Erythroblast (primary cell): ENCODE measurements around the gene TNFSF8.

Experiments
- DNase-seq, 2 experiments: peaks; one replicate each; lab custom pipeline; 2025; lab: John Stamatoyannopoulos, UW
- GATA1 ChIP-seq: IDR thresholded peaks from 2 replicates; pipeline ENCODE4 v1.6.1; 2011; ENCODE audit warnings: low read depth, mild to moderate bottlenecking, control low read depth, low read length, moderate library complexity
- POLR2A ChIP-seq: IDR thresholded peaks from 2 replicates; pipeline ENCODE4 v1.6.1; 2011; ENCODE audit warnings: mild to moderate bottlenecking, low read length

Gene TNFSF8

GRCh38 chr9:114893221-114894010, 37.0 kb downstream of the TNFSF8 start:
- TF ChIP-seq GATA1 (no peak), POLR2A (no peak)
- DNase-seq, result no peak

GRCh38 chr9:114889802-114890224, 40.6 kb downstream of the TNFSF8 start:
- DNase-seq, result no peak
- TF ChIP-seq POLR2A, result no peak
- no peak for TF ChIP-seq GATA1

- DNase-seq, result no peak
Measured at GRCh38 chr9:114888607-114889006, 41.8 kb downstream of the TNFSF8 start.

GRCh38 chr9:114887963-114888362, 42.4 kb downstream of the TNFSF8 start:
- TF ChIP-seq GATA1 (no peak), POLR2A (no peak)
- DNase-seq, result no peak

More at GRCh38 chr9:114888607-114889006, 41.8 kb downstream of the TNFSF8 start:
- TF ChIP-seq GATA1 (no peak), POLR2A (no peak)

DNA sequence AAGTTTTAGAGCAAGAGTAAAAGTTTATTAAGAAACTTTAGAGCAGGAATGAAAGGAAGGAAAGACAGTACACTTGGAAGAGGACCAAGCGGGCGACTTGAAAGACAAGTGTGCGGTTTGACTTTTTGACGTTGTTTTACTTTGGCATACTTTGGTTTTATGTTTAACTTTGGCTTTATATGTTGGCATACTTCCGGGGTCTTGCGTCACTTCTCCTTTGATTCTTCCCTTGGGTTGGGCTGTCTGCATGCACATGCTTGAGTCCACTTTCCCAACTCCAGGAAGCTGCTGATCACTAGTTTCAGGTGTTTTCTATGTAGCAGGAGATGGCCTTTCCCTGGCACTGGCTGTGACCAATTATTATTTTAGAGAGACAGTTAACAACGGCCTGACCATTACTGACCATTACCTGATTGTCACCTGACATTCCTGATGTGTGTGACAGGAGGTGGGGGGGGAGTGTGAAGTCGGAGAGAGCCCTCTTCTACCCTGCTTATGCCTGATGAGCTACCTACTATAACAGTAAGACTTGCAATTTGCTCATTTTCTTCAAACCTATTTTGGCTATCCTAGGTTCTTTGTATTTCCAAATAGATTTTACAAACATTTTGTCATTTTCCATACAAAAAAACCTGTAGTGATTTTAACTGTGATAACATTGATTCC, 45.5 kb downstream of the TNFSF8 start:
- no peak for TF ChIP-seq GATA1
- TF ChIP-seq POLR2A, result no peak
- no peak for DNase-seq

DNA sequence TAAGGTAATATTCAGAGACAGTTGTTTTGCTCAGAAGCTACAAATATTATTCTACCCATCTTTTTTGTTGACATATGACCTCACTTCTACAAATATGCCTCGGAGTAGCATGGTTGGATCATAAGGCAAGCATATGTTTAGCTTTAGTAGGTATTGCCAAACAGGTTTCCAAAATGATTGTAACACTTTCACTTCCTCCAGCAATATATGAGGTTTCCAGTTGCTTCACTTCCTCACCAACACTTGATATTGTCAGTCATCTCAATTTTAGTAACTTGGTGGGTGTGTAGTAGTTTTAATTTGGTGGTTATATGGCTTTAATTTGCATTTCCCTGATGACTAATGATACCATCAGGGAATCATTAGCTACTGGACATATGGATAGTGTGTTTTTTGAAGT, 46.7 kb downstream of the TNFSF8 start:
- TF ChIP-seq GATA1, result no peak
- TF ChIP-seq POLR2A, result no peak
- DNase-seq, result no peak

DNA sequence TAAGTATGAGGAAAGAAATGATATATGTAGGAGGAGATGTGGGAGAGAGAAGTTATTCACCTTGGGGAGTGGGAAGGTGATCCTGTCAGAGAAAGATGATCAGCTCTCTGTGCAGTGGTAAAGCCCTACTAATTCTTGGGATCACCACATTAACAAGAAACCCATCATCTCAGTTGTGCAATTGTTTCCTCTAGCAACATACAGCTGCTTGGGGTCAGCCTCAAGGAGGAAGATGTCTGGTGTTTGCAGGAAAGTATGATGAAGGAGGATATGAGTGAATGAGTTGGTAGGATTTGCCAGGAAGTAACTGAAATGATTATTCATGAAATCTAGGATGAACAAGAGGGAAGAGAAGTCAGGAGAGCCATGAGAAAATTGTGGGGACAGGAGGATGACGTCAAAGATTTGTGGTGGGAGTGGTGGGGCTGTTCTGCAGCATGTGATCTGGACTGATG, 50.1 kb downstream of the TNFSF8 start:
- no peak for TF ChIP-seq POLR2A
- no peak for DNase-seq

- TF ChIP-seq POLR2A (no peak), GATA1 (no peak)
Measured at GRCh38 chr9:114878879-114879564, 51.4 kb downstream of the TNFSF8 start.

DNA sequence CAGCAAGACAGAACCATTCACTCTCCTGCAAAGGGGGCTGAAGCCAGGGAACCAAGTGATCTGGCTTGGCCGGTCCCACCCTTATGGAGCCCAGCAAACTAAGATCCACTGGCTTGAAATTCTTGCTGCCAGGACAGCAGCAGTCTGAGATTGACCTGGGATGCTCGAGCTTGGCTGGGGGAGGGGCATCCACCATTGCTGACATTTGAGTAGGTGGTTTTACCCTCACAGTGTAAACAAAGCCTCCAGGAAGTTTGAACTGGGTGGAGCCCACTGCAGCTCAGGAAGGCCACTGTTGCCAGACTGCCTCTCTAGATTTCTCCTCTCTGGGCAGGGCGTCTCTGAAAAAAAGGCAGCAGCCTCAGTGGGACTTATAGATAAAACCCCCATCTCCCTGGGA, 60.5 kb downstream of the TNFSF8 start:
- no peak for TF ChIP-seq GATA1
- TF ChIP-seq POLR2A, result no peak
- no peak for DNase-seq

More at GRCh38 chr9:114878879-114879564, 51.4 kb downstream of the TNFSF8 start:
- no peak for DNase-seq

DNA sequence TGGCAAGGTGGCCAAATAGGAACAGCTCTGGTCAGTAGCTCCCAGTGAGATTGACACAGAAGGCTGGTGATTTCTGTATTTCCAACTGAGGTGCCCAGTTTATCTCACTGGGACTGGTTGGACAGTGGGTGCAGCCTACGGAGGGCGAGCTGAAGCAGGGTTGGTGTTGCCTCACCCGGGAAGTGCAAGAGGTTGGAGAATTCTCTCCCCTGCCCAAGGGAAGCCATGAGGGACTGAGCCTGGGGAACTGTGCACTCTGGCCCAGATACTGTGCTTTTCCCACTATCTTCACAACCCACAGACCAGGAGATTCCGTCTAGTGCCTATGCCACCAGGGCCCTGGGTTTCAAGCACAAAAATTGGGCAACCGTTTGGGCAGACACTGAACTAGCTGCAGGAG, 61.0 kb downstream of the TNFSF8 start:
- no peak for TF ChIP-seq GATA1
- TF ChIP-seq POLR2A, result no peak
- no peak for DNase-seq

- DNase-seq, result no peak
- TF ChIP-seq GATA1 (no peak), POLR2A (no peak)
Measured at GRCh38 chr9:114867327-114867726, 63.1 kb downstream of the TNFSF8 start.

GRCh38 chr9:114864471-114864870, 65.9 kb downstream of the TNFSF8 start:
- TF ChIP-seq POLR2A (no peak), GATA1 (no peak)
- no peak for DNase-seq

DNA sequence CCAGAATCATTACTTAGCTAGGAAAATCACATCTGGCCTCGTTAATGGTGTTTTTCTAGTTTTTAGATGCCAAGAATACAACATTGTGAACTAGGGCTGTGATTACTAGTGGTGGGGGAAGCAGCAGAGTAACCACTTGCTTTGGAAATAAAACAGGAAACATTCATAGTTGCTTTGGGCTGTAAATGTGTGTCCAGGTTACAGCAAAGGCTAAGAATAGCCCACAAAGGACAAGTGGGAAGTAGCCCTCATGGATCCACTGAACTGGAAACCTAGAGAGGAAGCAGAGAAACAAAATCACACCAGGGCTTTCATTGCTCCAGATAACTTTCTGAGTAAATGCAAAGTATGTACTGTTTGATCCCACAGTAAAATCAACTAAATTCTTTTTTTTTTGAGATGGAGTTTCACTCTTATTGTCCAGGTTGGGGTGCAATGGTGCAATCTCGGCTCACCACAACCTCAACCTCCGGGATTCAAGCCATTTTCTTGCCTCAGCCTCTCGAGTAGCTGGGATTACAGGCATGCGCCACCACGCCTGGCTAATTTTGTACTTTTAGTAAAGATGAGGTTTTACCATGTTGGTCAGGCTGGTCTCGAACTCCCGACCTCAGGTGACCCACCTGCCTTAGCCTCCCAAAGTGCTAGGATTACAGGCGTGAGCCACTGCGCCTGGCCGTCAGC, 68.3 kb downstream of the TNFSF8 start:
- DNase-seq, result no peak
- TF ChIP-seq GATA1 (no peak), POLR2A (no peak)
